GM18517 (cell line): ENCODE data around the gene RETREG2.

Source experiments
- ATAC-seq: cut with Tn5 transposase; IDR thresholded peaks from one replicate; pipeline ENCODE4 v1.9.1; 2021; ENCODE audit warnings: mild to moderate bottlenecking, moderate library complexity; ENCODE audit not compliant: unreplicated experiment

Gene RETREG2, protein sequence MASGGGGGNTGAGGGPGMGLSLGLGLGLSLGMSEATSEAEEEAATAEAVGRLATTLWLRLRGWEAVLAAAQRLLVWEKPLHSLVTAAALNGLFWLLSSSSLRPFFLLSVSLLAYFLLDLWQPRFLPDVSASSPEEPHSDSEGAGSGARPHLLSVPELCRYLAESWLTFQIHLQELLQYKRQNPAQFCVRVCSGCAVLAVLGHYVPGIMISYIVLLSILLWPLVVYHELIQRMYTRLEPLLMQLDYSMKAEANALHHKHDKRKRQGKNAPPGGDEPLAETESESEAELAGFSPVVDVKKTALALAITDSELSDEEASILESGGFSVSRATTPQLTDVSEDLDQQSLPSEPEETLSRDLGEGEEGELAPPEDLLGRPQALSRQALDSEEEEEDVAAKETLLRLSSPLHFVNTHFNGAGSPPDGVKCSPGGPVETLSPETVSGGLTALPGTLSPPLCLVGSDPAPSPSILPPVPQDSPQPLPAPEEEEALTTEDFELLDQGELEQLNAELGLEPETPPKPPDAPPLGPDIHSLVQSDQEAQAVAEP

DNA sequence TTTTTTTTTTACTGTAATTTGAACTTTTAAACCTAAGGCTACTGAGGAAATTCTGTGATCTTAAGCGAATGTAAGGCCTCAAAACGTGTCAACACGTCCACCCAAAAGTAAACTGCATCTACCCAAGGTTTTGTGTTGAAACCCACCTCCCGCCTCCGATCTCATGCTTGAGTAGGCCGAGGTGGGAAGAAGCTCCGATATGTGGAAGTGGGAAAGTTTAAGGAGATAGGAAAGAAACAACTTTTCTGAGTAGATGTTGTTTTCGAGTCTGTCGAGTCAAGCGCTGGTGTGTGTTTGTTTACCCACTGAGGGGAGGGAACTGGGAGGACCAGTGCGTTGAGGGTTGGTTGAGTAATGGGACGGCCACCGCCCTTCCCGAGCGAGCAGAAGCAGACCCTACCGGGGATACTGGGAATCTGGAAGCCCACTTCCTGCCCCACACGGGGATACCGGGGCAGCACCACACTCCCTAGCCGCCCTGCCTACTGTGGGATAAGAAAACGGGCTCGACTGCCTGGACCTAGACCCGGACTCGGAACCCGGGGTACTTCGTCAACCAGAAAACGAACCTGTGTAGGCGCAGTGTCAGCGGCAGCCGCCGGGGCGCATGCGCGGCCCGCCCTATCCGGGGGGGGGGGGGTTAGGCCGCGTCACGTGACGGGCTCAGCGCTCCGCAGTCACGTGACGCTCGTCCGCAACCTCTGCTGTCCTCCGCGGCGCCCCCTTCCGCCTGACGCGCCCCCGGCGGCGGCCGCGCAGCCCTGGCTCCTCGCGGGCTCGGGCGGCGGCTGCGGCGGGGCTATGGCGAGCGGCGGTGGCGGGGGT is at the start of gene RETREG2:
RETREG2 (plus strand) TSS at position 724 of the 825 bp plus-strand sequence; CDS start at position 802, 78 bp downstream.
- peak; percentile 36 for ATAC-seq

DNA sequence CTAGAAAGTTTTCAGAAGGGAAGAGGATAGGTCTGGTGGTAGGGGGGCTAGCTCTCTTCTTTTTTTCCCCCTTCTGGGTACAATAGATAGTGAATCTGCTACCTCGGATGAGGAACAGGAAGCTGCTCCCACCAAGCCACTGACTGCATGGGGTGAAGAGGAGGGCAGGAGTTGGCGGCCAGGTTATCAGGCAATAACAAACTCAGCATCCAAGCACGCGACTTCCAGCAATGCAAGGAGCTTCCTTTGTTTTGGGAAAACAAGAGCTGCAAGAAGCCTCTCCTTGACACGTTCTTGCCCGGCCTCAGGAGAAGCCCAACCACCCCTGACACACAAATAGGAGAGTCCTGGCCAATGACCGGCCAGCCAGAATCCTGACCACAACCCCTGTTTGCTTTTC is 49.7 kb upstream of the RETREG2 start:
- ATAC-seq = no peak

DNA sequence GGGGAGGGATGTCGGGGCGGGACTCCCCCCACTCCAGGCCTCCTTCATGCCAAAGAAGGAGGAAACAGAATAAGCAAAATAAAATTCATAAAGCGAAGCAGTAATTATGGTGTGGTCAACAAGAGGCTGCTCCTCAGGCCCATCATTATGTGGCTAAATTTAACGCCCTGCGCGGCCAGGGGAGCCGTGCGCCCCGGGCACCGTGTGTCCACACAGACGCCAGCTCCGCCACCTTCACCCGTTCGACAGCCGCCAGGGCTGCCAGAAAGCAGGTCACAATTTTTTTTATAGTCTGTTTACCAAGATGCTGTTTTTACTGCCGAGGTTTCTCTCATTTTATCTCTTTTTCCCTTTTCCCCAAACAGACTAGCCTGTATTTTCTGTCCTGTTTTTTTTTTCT is 48.5 kb upstream of the RETREG2 start:
- no peak for ATAC-seq

DNA sequence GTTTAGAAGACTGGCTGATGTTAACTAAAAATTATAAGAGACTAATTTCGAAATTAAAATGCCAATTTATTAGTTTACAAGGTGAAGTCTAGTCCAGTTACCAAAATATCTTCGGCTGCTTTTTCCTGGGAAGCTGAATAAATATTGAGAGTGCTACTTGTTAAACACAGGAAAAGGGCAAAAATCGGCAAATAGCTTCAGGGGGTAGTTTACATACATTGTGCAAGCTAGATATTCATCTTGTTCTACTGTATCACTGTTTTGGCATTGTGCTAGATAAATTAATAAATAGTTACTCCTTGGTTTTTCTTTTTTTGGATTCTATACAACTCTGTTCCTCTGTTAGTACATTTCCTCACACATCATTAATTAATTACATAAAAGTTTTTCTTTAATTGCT is 46.7 kb upstream of the RETREG2 start:
- ATAC-seq = no peak

DNA sequence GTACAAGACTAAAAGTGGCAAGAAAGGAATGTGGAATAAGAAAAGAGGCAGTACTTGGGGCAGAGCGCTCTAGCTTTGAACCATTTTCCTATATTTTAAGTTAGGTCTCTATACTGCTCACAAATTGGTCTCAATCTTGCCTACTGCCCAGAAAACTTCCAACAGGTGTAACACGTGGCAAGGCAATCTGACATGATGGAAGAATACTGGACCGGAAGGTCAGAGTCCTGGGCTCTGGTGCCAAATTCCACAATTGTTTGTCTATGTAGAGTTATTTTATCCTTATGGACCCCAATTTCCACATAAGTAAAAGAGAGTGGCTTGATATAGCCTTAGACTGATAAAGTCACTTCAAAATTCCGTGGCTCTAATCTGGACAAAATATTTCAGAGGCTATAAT is 46.3 kb upstream of the RETREG2 start:
- ATAC-seq = no peak

DNA sequence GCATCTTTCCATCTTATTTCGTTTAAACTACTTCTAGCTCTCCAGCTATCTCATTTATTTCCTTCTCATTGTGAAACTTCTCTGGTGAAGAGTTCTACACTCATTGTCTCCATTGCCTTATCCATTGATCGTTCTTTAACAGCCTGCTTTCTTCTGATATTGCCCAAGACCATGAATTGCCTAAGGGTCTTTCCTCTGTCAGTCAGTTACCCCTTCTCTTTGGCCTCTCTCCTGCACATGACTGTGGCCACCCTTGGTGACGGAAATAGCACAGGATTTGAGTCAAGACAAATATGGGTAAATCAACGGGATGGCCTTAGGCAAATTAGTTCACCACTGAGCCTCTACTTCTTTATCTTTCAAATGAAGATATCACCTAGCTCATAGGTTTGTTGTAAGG is 44.1 kb upstream of the RETREG2 start:
- no peak for ATAC-seq

DNA sequence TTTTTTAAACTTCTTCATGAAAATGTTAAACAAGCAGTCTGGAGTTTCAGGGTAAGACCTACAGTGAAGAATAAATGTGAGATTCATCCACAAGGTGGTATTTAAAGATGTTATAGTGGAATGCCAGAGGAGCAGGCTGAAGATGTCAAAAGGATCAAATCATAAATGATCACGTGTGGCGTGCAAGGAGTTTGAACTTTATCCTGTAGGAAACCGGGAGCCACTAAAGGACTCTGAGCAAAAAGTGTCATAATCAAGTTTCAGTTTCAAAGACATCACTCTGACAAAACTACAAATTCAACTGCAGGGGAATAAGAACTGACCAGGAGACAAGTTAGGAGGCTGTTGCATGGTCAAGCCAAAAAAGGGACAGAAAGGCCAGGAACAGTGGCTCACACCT is 37.4 kb upstream of the RETREG2 start:
- no peak for ATAC-seq

DNA sequence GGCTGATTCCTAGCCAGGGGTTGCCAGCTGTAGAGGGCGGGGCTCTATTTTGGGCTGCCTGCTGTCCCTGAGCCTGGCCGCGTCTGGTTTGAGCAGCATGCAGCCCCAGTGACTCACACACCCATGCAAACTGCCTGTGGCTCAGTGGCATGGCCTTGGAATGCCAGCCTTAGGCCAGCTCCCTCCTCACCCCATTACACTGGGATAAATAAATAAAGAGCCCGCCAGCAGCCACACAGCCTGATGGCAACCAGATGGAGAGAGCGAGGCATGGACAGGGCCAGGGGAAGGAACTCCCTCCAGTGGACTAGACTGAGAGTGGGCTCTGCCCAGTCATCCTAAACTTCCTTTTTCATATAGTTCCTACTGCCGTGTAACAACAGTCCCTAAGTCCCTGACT is 35.7 kb upstream of the RETREG2 start:
- ATAC-seq = no peak

DNA sequence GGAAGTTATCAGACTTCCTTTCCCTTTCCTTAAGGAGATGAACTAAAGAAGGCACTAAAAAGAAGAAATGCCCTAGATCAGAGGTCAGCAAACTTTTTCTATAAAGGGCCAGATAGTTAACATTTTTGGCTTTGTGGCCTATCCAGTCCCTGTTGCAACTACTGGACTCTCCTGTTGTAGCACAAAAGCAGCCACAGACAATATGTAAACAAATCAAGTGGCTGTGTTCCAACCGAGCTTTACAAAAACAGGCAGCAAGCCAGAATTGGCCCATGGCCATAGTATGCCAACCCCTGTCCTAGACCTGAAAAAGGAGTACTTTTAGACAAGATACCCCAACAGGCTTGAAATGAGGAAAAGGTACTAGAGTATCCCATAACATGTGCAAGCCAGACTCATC is 28.4 kb upstream of the RETREG2 start:
- ATAC-seq = no peak

DNA sequence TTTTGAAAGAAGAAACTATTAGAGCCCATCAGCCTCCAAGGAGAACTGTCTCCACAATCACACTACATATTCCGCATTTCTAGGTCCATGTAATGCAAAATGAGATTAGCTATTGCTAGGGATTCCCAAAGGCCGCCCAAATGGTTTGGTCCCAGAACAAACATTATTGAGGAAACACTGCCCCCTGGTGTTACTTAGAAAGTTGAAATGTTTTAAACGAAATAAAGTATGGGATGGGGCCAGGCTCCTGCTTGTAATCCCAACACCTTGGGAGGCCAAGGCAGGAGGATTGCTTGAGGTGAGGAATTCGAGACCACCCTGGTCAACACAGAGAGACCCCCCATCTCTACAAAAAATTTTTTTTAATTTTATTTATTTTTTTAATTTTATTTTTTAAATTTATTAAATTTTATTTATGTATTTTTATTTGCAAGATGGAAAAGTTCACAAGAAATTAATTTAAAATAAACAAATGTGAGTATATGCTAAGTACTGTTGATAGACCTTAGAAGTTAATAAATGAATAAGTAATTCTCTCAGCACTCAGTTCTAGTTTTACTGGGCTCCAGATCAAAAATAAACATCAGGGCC is 22.9 kb upstream of the RETREG2 start:
- ATAC-seq = no peak

DNA sequence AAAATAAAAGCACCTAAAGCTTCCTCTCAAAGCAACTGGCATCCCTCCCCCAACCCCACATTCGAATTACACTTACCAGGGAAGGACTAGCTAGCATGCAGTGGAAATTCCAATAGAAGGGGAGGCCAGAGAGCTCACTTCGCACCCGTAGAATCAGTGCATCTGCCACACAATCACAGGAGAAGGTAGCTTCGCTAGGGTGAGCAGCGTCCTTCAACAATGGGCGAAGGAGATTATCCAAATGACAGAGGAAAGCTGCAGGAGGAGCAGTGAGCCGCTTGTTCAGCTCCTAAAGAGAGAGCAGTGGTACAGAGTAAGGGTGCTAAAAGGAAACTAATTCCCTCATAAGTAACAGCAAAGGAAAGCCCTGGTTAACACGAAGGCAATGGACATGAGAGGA is 20.7 kb upstream of the RETREG2 start:
- no peak for ATAC-seq

DNA sequence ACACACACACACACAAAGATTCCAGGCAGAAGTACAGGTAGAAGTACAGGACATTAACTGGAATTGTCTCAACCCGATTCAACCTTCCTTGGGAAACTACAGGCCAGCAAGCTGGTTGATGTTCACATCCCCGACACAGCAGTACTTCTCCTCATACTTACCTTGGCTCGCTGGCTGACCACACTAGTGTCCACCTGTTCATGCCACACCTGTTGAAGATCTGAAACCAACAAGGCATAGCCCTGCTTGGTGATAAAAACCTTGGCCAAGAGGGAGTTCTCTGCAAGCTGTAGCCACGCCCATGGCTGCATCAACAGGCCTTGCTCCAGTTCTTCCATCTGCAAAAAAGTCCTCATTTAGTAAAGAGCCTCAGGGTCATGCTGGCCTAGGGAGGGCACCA is 20.1 kb upstream of the RETREG2 start:
- no peak for ATAC-seq

DNA sequence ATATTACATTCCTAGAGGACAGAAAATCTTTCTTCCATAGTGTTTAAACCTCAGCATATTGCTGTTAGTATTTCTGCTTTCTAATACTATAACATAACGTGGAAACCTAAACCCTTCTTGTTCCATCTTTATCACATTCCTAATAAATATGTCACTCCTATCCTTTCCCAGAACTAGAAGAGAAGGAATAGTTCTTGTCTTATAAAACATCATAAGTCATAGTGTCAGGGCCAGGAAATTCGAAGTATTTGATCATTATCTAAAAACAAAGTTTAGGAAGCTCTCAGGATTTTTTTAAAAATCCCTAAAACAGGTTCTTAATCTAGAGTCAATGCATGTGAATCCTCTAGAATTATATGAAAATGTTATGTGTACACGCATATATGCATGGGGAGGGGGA is 19.5 kb upstream of the RETREG2 start:
- no peak for ATAC-seq

DNA sequence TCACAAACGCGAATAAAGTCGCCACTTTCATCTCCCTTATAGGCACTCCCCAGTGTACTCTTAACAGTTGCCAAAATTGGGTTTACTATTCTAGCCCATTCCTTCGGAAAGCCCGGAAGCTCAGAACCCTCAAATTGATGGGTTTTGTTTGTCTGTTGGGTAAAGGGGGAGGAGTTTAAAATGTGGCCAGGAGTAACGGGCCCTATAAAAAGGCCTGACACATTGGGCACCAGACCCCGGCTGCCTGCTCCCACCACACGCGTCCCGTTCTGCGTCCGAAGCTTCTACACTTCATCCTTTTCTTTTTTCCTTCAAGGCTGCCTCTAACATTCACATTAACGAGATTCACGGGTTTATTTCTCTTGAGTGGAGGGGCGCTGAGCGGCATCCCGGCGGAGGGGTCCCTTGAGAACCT is 18.3 kb upstream of the RETREG2 start:
- peak; percentile 2 for ATAC-seq

DNA sequence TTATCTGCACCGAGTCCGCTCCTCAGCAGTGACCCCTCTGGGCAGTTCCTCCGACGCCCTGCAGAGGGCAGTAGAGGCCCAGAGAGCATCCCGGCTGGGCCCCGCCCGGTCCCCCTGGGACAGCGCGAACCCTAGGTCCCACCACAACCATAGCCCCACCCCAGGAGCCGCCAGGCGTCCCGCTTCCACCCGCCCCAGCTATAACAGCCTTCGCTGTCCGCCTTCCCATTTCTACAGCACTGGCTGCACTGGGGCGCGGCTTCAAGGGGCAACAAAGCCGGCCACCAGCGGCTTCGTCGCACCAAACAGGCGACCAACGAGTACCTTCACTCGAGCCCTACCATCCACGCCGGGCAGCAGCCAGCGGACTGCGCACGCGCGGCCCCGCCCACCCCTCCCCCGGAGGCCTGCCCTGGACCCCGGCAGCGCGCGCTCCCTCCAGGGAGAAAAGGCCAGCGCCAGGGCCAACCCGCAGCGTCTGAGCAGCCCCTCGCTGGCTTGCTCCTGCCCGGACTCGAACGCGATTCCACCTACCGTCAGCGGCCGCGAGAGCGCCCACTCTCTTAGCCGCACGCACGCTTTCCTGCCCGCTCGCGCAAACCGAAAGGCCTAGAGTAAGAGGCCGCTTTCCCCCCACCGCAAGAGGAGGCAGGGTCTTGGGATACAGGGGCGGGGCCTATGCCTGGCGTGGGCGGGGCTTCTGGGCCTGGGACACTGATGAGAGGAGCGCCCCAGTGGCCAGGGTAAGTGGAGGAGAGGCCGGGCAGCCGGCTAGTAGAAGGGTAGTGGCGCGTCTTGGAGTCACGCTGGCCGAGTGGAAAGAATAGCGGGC is 17.7 kb upstream of the RETREG2 start, which contains the start of gene NHEJ1:
NHEJ1 (minus strand) TSS at position 630 of the 832 bp plus-strand sequence. CDS start 2,453 bp downstream, outside the sequence.
- ATAC-seq = peak; percentile 91

DNA sequence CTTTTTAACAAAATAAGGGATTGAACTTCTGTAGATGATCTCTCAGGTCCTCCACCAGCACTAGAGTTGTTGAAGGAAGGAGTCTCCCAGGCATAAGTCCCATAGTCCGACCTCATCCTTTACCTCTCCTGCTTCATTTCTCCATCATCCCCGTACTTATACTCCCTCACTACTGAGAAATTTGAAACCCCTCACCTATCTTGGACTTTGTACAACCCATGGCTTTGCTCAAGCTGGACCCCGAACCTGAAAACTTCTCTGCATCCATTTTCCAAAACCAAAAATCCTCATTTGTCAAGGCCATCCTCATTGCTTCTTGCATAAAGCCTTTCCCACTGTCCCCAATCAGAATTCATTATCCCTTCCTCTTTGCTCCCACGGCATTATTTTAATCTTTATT is 17.0 kb upstream of the RETREG2 start:
- no peak for ATAC-seq

DNA sequence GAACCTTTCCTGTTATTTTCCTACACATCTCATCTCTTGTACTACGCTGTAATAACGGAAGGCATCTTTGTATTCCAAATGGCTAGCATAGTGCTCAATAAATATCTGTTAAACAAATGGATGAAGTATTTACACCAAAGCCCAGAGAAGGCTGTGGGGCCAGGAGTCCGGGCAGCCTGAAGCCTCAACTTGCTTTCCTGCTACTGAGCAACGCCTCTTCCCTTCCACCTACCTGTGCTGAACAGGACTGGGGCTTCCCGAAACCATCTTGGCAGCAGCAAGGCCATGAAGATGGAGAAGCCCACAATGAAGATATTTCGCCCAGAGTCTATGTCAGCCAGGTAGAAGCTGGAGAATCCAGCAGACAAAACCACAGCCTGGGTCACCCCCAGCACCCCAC is 14.9 kb upstream of the RETREG2 start:
- ATAC-seq = no peak

DNA sequence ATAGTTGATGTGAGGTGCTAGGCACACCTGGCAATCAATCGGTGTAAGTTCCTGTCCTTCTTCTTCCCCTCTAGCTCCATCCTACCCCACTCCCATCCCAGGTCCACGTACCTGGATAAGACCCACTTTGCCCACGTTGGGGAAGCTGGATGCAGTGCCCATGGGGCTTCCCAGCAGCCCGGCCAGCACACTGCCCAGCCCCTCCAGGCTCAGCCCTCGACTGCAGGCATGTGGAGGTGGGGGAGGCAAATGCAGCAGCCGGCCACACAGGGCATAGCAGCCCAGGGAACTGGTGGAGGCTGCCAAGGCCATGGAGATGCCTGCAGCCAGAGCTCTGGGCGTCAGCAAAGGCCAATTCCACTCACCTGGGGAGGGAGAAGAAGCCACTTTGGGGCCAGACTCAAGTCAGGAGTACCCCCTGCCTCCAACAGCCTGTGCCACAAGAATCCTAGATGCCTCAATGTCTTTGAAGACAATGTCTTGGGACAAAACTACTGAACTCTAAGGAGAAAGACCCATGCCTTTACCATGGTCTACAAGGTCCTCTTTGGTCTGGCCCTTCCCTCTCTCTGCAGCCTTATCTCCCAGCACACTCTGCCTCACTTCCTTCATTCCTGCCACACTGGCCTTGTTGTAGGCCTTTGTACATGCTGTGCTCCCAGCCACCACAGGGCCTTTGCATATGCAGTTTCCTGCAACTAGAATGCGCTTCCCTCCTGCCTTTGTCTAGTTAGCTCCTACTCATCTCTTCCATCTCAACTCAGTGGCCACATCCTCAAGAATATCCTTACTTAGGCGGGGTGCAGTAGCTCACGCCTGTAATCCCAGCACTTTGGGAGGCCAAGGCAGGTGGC is 12.8 kb upstream of the RETREG2 start:
- ATAC-seq = no peak

DNA sequence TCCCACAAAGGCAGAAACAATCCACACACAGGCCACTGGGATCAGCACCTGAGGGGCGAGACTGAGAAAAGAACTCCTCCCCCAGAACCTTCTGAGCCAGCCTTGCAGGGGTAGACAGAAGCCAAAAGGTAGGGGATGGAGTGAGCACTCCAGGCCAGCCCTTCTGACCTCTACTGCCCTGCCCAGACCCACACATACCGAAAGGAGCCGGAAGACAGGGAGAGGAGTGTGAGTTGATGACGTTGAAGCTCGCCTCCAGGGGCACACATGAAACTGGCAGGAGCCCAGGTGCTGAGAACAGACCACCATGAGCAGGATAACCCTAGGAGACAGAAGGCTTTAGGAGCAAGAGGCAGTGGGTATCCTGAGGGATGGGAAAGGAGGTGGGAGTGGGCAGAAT is 10.1 kb upstream of the RETREG2 start:
- no peak for ATAC-seq

DNA sequence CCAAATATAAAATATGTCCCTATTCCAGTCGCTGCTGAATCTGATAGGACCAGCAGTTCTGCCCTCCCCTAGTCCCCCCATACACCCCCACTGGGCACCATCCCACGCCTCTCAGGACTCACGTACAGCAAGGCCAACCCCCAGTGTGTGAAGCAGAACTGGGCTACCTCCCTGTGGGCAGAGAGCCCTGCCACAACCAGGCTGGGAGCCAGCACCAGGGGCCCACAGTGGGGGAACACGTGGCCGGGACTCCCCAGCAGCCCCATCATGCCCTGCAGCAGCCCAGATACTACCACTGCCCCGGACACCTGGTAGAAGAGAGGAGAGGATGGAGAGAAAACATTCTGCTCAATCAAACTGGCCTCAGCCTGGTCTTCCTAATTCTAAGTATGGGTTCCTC is 9.5 kb upstream of the RETREG2 start:
- ATAC-seq = no peak
